ENCODE data around the gene MYL3.

The MYL3 gene

GRCh38 chr3:46865031-46865507 lies 1.8 kb upstream of the MYL3 start:
- no peak for DNase-seq (ENCODE audit: low read depth in 2 of 2)

- DNase-seq (ENCODE audit: low read depth in 2 of 2), result no peak
Observed at GRCh38 chr3:46864061-46864881, 1.0 kb upstream of the MYL3 start.

GRCh38 chr3:46862369-46863025 lies 747 bp downstream of the MYL3 start:
- no peak for DNase-seq (ENCODE audit: low read depth in 2 of 2)

- no peak for DNase-seq (ENCODE audit: low read depth in 2 of 2)
Observed at GRCh38 chr3:46861605-46862368, 1.5 kb downstream of the MYL3 start.

- no peak for DNase-seq (ENCODE audit: low read depth in 2 of 2)
Observed at GRCh38 chr3:46860810-46861604, 2.2 kb downstream of the MYL3 start.

GRCh38 chr3:46860017-46860809 lies 3.0 kb downstream of the MYL3 start:
- no peak for DNase-seq (ENCODE audit: low read depth in 2 of 2)

- no peak for DNase-seq (ENCODE audit: low read depth in 2 of 2)
Observed at GRCh38 chr3:46859001-46859710, 4.1 kb downstream of the MYL3 start.

- DNase-seq (ENCODE audit: low read depth in 2 of 2), result no peak
Observed at GRCh38 chr3:46858456-46858855, 4.8 kb downstream of the MYL3 start.

GRCh38 chr3:46857485-46858341 lies 5.5 kb downstream of the MYL3 start:
- DNase-seq (ENCODE audit: low read depth in 2 of 2), result no peak

GRCh38 chr3:46856576-46857471 lies 6.4 kb downstream of the MYL3 start:
- no peak for DNase-seq (ENCODE audit: low read depth in 2 of 2)

GRCh38 chr3:46854555-46854991 lies 8.7 kb downstream of the MYL3 start:
- no peak for DNase-seq (ENCODE audit: low read depth in 2 of 2)

- no peak for DNase-seq (ENCODE audit: low read depth in 2 of 2)
Observed at GRCh38 chr3:46853441-46854415, 9.5 kb downstream of the MYL3 start.

GRCh38 chr3:46852839-46853355 lies 10.3 kb downstream of the MYL3 start:
- no peak for DNase-seq (ENCODE audit: low read depth in 2 of 2)

GRCh38 chr3:46852334-46852720 lies 10.9 kb downstream of the MYL3 start:
- no peak for DNase-seq (ENCODE audit: low read depth in 2 of 2)

GRCh38 chr3:46851364-46852333 lies 11.6 kb downstream of the MYL3 start:
- DNase-seq (ENCODE audit: low read depth in 2 of 2), result no peak

- no peak for DNase-seq (ENCODE audit: low read depth in 2 of 2)
Observed at GRCh38 chr3:46850468-46850779, 12.8 kb downstream of the MYL3 start.
